ENCODE data around the gene SH3RF1.

SH3RF1 gene

GRCh38 chr4:169132561-169133305, 138.0 kb downstream of the SH3RF1 start:
- no peaks in the 10 kb centered on the region for H3K36me3 ChIP-seq (ENCODE audit: insufficient read depth)
- H3K27ac ChIP-seq = no peak overlapping the region
- no peaks in the 10 kb centered on the region for H4K20me1 ChIP-seq (ENCODE audit: insufficient read depth)
- H3K4me3 ChIP-seq (IDR thresholded peaks at IDR 0.05; ENCODE audit: insufficient read depth, low read depth, low read length) = no peak overlapping the region
- no peak overlapping the region for H3K4me2 ChIP-seq
- no peak for TF ChIP-seq CTCF (conservative IDR thresholded peaks at IDR 0.05; ENCODE audit: low read depth, low read length)
- no peak overlapping the region for H3K9ac ChIP-seq
- no peaks in the 10 kb centered on the region for H3K27me3 ChIP-seq (ENCODE audit: insufficient read depth, low read depth)
- no peaks in the 10 kb centered on the region for H3K4me1 ChIP-seq (ENCODE audit: low read depth, poor library complexity, severe bottlenecking)
- H2AFZ ChIP-seq (ENCODE audit: low read depth) = no peak overlapping the region
- H3K79me2 ChIP-seq (ENCODE audit: insufficient read depth, low read depth) = no peaks in the 10 kb centered on the region

DNA sequence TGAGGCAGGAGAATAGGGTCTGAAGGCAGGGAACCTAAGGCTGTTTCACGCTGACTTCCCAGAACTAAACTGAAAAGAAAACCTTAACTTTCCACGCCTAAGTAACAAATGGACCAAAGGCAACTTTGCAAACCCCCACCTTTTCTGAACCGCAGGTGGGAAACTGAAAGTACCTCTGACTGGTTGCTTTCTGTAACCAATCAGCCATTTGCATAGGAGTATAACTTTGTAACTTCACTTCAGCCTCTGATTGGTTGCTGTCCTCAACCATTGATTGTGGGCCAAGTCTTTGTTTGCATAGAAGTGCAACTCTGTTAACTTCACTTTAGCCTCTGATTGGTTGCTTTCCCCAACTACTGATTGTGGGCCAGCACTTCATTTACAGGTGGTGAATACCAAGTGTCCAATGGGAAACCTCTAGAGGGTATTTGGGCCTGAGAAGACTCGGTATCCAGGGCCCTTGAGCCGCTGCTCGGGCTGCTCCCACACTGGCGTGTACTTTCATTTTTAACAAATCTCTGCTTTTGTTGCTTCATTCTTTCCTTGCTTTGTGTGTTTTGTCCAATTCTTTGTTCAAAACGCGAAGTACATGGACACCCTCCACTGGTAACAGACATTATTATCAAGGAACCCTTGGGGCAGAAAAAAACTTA, 139.1 kb downstream of the SH3RF1 start:
- Histone ChIP-seq H3K4me3 (IDR thresholded peaks at IDR 0.05; ENCODE audit: insufficient read depth, low read depth, low read length) (no peak overlapping the region), H3K9ac (no peak overlapping the region), H3K36me3 (ENCODE audit: insufficient read depth) (no peaks in the 10 kb centered on the region), H3K79me2 (ENCODE audit: insufficient read depth, low read depth) (no peaks in the 10 kb centered on the region), H4K20me1 (ENCODE audit: insufficient read depth) (no peaks in the 10 kb centered on the region), H3K4me2 (no peak overlapping the region), H3K4me1 (ENCODE audit: low read depth, poor library complexity, severe bottlenecking) (no peaks in the 10 kb centered on the region), H3K27ac (no peak overlapping the region), H3K27me3 (ENCODE audit: insufficient read depth, low read depth) (no peaks in the 10 kb centered on the region), H2AFZ (ENCODE audit: low read depth) (no peak overlapping the region)
- no peak for TF ChIP-seq CTCF (conservative IDR thresholded peaks at IDR 0.05; ENCODE audit: low read depth, low read length)

- H3K4me3 ChIP-seq (IDR thresholded peaks at IDR 0.05; ENCODE audit: insufficient read depth, low read depth, low read length) = no peak overlapping the region
- H3K9ac ChIP-seq = no peak overlapping the region
- no peaks in the 10 kb centered on the region for H3K4me1 ChIP-seq (ENCODE audit: low read depth, poor library complexity, severe bottlenecking)
- H4K20me1 ChIP-seq (ENCODE audit: insufficient read depth) = no peaks in the 10 kb centered on the region
- TF ChIP-seq CTCF (conservative IDR thresholded peaks at IDR 0.05; ENCODE audit: low read depth, low read length) = no peak
- H3K4me2 ChIP-seq = no peak overlapping the region
- no peaks in the 10 kb centered on the region for H3K27me3 ChIP-seq (ENCODE audit: insufficient read depth, low read depth)
- H3K36me3 ChIP-seq (ENCODE audit: insufficient read depth) = 0 out of 2 replicates have a peak, but pooled peaks cover 4% of the 10 kb centered on the region
- no peaks in the 10 kb centered on the region for H3K79me2 ChIP-seq (ENCODE audit: insufficient read depth, low read depth)
- no peak overlapping the region for H2AFZ ChIP-seq (ENCODE audit: low read depth)
- no peak overlapping the region for H3K27ac ChIP-seq
Observed at GRCh38 chr4:169128902-169129301, 141.9 kb downstream of the SH3RF1 start.

DNA sequence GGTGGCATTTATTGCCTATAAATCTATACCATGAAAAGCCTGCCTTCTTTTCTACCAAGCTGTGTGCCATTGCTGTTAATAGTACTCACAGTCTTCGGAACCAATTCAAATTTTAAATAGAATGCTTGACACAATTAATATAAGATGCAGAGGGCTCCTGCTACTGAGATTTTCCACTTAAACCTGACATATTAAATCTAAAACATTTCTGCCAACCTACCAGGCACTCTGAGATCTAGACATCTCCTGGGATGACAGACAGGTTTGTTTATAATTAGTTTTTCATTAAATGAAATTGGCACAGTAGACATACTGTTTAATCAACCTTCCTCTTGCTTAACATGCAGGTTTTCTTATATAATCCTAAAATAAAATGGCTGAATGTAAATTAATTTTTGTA, 143.4 kb downstream of the SH3RF1 start:
- Histone ChIP-seq H3K4me3 (IDR thresholded peaks at IDR 0.05; ENCODE audit: insufficient read depth, low read depth, low read length) (no peak overlapping the region), H3K27ac (no peak overlapping the region), H4K20me1 (ENCODE audit: insufficient read depth) (no peaks in the 10 kb centered on the region), H3K9ac (no peak overlapping the region), H3K36me3 (ENCODE audit: insufficient read depth) (0 out of 2 replicates have a peak, but pooled peaks cover 4% of the 10 kb centered on the region), H2AFZ (ENCODE audit: low read depth) (no peak overlapping the region), H3K4me2 (no peak overlapping the region), H3K4me1 (ENCODE audit: low read depth, poor library complexity, severe bottlenecking) (no peaks in the 10 kb centered on the region), H3K79me2 (ENCODE audit: insufficient read depth, low read depth) (no peaks in the 10 kb centered on the region), H3K27me3 (ENCODE audit: insufficient read depth, low read depth) (no peaks in the 10 kb centered on the region)
- no peak for TF ChIP-seq CTCF (conservative IDR thresholded peaks at IDR 0.05; ENCODE audit: low read depth, low read length)
